ENCODE measurements around the gene IER5L.
A peak's percentile ranks its signal among the peaks of the same experiment; 100 is the strongest.
"Not testable (repeated sequence)": the region's sequence is repeated elsewhere in the genome, so short reads cannot be mapped to it uniquely, and the experiment has no call there.

Gene IER5L

DNA sequence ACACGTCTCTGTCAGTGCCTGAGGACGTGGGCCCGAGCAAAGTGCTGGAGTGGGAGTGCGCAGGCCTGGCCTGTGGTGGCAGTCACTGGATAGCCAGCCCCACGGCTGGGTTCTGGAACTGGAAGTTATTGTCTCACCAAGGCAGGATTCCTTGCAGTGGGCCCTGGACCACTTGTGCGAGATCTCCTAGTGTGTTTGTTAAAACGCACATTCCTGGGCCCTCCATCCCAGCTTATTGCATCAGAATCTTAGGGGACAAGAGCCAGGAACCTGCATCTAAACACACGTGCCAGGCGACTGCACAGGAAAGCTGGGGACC, 40.0 kb downstream of the IER5L start:
- no peak for DNase-seq

- no peak for DNase-seq
These were observed 40.5 kb downstream of the IER5L start for GRCh38 chr9:129137292-129138143.

- no peak for DNase-seq
These were observed 41.5 kb downstream of the IER5L start for GRCh38 chr9:129136446-129137035.

DNA sequence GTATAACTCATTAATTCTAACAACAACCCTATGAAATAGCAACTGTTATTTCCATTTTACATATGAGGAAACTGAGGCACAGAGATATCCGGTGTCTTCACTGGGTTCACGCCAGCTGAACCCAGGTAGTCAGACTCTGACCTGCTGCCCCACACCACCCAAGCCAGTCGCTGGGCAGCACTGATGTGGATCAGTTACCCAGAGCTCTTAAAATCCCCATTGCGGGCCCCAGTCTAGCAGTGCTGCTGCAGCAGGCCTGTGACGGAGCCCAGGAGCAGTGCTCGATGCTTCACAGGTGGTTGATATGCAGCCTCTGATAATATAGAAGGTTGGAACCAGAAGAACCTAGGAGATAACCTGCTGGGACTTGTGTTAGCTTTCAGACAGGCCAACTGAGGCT, 42.6 kb downstream of the IER5L start:
- DNase-seq: no peak

DNA sequence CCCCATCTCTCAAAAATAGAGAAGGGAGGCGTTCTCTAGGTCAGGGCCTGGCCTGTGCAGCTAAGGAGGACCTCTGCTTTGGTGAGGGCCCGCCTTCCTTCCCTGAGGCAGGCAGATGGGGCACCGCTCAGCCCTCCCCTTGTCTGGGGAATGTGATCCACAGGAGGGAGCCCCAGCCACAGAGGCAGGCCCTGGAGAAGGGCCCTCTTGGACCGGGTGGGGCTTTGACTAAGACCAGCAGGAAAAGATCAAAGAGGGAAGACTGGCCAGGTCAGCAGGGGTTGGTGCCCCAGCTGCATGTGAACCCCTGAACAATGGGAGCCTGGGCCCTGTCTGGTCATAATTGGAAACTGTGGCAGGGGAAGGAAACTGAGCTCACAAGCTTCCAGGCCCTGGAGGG, 45.0 kb downstream of the IER5L start:
- DNase-seq: no peak

DNA sequence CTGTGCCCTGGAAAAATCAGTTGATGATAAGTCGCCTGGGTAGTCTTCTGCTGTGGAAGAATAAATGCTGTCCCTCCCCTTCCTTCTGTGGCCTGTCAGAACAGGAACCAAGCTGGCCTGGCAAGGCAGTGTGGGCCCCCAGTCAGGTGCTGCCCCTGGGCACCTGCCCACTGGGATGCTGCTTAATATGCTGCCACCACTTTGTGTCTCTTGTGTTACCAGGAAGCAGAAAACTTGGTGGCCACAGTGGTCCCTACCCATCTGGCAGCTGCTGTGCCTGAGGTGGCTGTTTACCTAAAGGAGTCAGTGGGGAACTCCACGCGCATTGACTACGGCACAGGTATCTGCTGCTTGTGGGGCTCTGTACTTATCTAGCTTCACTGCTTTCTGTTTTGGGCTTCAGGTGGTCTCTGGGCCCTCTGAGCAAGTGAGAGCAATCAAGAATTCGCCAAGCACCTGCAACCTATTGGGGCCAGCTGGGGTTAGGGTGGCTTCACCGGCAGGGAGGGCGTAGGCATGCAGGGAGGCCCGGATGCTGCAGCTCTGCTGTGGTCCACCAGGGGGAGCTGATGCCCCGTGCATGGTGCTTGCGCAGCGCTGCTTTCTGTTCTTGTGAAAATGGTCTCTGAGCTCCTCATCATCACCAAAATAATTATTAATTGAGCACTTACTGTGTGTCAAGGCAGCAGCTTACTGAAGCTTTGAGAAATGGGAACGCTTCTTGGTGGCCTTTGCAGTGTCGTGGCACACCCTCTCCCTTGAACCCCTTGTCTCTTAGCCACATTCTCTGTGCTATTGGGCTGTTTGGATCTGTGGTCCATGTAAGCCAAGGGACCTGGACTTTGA, 46.5 kb downstream of the IER5L start:
- peak; percentile 87 for DNase-seq

DNA sequence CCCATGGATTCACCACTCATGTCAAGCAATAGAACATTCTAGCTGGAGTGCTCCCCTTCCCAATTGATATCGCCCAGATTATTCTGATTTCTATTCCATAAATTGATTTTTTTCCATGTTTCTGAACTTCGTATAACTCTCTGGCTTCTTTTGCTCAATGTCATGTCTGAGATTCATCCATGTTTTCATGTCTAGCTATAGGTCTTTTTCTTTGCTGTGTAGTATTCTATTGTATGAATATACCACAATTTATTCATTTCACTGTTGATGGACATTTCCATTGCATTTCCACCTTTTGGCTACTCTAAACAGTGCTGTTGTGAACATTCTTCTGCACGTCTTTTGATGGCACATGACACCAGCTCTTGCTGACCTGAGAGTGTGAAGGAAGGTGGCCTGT, 47.3 kb downstream of the IER5L start:
- no peak for DNase-seq

GRCh38 chr9:129130271-129130670, 47.8 kb downstream of the IER5L start:
- DNase-seq: not testable (repeated sequence)

DNA sequence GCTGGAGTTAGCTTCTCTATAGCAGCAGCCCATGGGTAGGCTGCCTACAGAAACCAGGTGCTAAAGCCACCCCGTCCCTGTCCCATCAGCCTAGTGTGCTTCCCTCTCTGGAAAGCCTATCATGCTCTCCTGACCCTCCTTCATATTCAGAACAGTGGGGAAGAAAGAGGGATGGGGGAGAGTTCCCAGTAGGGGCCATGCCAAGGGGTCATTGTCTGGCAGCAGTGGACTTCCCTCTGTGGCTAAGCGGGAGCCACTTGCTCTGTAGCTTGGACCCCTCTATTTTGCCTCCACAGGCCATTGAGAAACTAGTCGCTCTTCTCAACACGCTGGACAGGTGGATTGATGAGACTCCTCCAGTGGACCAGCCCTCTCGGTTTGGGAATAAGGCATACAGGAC, 49.4 kb downstream of the IER5L start:
- DNase-seq: no peak

- DNase-seq: no peak
These were observed 51.1 kb downstream of the IER5L start for GRCh38 chr9:129126749-129127618.

Data from CD4-positive, alpha-beta T cell treated with Interleukin-17A for 1 hour (primary cell).